Choroid plexus epithelial cell (primary cell): ENCODE results near the gene NUDT8.
"Not testable (repeated sequence)": the region's sequence is repeated elsewhere in the genome, so short reads cannot be mapped to it uniquely, and the experiment has no call there.

Source experiments
- DNase-seq: peaks from one replicate; pipeline ENCODE4 v3.0.0-alpha.2; 2010; ENCODE audit warnings: low read depth
- H3K4me3 ChIP-seq: 2 replicates; pipeline ENCODE4 v1.5.1; 2011; ENCODE audit warnings: low read depth, mild to moderate bottlenecking, control low read depth, low read length, moderate library complexity
- TF ChIP-seq, protein P1 (sequence below): conservative IDR thresholded peaks from 2 replicates; pipeline ENCODE4 v1.5.1; 2011; ENCODE audit warnings: low read depth, mild to moderate bottlenecking, control low read depth, inconsistent platforms, low read length, moderate library complexity

Gene NUDT8

DNA sequence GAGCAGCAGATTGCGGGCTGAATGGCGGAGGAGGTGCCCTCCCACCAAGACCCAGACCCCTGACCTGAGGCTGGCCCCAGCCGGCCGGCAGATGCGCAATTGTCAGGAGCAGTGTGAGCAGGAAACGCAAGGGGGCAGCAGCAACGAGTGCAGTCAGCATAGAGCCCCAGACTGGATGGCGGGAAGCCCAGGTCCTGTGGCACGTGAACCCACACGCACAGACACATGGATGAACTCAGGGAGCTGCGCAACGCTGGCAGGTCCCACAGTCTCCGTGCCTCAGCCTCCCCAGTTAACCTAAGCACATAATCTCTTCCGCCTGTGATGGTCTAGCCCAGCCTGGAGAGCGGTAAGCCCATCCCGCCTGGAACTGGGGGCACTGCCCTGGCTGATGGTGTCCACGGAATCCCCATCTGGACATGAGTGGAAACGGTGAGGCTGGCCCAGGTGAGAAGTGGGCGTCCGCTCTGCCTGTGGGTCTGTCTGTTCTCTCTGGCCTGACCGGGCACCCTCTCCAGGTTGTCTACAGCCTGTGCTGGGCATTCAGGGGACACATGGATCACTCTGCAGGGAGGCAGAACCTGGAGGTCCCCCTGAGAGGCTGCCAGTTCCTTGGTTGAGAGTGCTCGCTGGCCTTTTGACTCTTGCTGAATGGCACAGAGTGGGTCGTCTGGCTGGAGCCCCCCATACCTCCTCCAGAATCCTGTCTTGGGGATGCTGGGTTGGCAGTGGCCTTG is 10.5 kb upstream of the NUDT8 start:
- peak; percentile 65 for DNase-seq
- H3K4me3 ChIP-seq, result no peak overlapping the region
- TF ChIP-seq, protein P1, sequence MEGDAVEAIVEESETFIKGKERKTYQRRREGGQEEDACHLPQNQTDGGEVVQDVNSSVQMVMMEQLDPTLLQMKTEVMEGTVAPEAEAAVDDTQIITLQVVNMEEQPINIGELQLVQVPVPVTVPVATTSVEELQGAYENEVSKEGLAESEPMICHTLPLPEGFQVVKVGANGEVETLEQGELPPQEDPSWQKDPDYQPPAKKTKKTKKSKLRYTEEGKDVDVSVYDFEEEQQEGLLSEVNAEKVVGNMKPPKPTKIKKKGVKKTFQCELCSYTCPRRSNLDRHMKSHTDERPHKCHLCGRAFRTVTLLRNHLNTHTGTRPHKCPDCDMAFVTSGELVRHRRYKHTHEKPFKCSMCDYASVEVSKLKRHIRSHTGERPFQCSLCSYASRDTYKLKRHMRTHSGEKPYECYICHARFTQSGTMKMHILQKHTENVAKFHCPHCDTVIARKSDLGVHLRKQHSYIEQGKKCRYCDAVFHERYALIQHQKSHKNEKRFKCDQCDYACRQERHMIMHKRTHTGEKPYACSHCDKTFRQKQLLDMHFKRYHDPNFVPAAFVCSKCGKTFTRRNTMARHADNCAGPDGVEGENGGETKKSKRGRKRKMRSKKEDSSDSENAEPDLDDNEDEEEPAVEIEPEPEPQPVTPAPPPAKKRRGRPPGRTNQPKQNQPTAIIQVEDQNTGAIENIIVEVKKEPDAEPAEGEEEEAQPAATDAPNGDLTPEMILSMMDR, result peak; percentile 83

DNA sequence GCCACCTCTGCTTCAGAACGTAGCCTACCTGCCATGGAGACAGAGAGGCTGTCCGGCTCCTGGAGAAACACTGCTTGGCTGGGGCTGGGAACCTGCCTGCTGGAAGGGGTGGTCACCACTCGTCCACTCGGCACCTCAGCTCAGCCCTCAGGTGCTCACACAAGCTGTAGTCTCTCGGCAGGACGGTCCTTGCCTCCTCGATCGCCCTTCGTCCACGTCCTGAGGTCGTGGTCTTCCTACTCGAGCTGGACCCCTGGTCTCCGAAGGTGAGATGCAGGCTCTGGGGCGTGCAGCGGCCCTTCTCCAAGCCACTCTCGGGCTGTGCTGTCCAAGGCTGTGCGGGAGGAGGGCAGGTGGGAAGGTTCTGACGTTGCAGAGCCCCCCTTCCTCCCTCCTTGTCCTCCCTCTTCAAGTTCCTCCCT is 9.7 kb upstream of the NUDT8 start, which contains the start of gene TBX10:
TSS of gene TBX10 (minus strand) at position 326 of the 422 bp plus-strand sequence. CDS start at position 35, 291 bp downstream.
- no peak within 1 kb of the TSS for H3K4me3 ChIP-seq
- TF ChIP-seq, protein P1, result no peak
- no peak for DNase-seq

DNA sequence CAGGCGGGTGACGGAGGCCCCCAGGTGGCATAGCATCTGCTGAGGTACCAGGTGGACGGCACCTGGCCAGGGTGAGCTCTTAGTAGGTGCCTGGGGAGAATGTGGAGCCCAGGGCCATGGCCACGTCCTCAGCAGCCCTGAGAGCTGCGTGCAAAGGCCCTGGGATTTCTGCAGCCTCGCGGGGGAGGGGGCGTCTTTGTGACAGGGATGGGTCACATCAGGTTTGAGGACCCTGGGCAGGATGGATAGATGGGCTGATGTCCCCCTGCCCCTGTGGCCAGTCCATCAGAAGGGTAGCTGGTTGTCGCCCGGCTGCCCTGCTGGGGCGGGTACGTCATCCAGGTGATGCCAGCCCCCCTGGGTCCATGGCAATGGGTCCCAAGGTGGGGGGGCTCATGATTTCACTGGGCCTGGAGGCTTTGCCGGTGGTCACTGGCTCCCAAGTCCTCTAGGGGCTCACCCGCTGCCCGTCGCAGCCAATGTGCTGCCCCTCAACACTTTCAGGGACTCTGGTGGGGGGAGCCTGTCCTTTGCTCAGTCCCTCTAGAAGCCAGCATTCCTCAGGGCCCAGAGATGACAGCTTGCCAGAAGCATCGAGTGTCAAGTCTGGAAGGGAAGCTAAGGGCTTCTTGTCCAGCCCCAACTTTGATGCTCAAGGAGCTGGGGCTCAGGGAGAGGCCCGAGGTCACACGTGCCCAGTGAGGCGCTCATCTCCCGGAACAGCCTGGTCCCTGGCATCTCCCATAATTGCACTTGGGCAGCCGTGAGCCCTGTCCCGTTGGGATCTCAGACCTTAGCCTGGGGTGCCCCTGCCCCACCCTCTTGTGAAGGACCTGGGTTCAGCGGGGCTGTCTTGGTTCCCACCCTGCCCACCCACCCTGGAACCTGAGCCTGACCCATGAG is 9.0 kb upstream of the NUDT8 start:
- no peak overlapping the region for H3K4me3 ChIP-seq
- DNase-seq, result no peak
- TF ChIP-seq, protein P1, result no peak

DNA sequence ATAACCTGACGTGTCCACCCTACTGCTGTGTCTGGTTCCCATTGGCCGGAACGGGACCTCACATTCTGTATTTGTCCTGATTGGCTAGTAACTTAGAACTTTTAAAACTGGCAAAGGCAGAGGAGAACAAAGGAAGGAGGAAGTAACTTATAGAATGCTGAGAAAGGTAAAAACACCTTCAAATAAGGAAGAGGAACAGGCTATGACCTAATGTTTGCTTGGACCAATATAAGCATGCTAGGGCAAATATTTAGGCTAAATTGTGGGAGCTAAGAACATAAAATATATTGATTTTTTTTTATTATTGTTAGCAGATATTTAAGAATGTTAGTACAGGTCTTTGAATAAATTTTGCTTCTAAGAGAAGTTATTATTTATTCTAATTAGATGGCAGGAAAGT is 7.7 kb upstream of the NUDT8 start:
- DNase-seq, result not testable (repeated sequence)

DNA sequence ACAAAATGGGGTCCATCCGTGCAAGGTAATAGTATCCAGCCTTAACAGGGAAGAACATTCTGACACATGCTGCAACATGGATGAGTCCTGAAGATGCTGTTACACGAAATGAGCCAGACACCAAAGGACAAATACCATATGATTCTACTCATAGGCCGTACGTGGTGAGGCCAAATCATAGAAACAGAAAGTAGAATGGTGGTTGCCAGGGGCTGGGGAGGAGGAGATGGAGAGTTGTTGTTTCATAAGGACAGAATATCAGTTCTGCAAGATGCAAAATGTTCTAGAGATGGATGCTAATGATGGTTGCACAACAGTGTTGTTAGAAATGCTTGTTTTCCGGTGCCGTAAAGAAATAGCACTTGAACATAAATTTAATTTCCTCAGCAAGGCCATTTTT is 7.2 kb upstream of the NUDT8 start:
- TF ChIP-seq, protein P1, result no peak
- DNase-seq, result no peak
- no peak overlapping the region for H3K4me3 ChIP-seq

More for the DNA sequence above, 7.7 kb upstream of the NUDT8 start:
- H3K4me3 ChIP-seq, result not testable (repeated sequence)

DNA sequence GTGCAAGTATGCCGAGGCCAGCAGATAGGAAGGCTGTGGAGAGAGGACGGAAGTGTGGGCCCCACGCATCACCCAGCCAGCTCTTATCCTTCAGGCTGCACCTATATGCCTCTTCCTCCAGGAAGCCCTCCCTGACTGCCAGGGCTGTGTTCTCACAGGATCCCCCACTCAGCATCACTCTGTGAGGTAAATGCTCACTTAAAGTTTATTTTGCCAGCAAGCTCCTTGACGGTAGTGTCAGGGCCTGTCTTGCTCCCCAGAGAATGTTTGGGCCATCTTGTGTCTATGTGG is 5.4 kb upstream of the NUDT8 start:
- DNase-seq, result no peak
- TF ChIP-seq, protein P1, result no peak
- no peak overlapping the region for H3K4me3 ChIP-seq

DNA sequence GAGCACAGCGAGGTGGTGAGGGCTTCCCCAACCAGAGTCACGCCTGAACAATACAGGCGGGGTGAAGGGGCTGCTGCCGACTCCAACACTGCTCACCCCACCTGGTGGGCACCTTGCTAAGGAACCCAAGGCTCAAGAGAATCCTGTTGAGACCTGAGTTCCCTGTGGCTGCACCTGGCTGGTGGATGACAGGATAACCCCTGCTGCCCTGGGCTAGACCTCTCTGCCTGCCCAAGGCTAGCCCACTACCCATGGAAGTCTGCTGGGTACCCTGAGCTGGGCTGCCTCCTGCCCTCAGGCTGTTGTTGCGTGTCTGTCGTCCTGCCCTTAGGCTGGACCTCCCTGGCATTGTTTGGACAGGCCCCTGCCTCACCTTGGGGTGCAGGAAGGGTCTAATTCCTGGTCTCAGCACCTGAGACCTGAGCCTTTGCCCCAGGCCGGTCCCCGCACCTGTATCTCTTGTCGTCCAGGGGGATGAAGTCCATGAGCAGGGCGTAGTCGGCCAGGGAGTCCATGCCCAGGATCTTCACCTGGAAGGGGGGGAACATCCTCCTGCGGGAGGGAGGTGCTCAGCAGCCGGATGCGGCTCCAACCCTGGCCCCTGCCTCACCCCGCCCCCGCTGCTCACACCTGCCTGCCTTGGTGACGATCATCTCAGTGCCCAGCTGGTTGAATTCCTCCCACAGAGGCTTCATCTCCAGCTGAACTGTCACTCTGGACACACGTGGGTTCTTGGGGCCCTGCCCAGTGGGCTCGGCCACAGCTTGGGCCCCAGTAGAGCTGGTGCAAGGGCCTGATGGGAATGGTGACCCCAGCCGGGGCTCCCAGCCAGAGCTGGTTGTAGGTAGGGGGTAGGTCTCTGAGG is 4.9 kb upstream of the NUDT8 start:
- no peak overlapping the region for H3K4me3 ChIP-seq
- TF ChIP-seq, protein P1, result no peak
- no peak for DNase-seq
